GM21390 (cell line): ENCODE measurements around the gene ZNF133.
"Not testable (repeated sequence)": the region's sequence is repeated elsewhere in the genome, so short reads cannot be mapped to it uniquely, and the experiment has no call there.

ENCODE experiments used
- ATAC-seq: cut with Tn5 transposase; IDR thresholded peaks from one replicate; pipeline ENCODE4 v1.9.1; 2021; ENCODE audit not compliant: unreplicated experiment

ZNF133 gene

GRCh38 chr20:18284805-18285533, 3.4 kb upstream of the ZNF133 start:
- ATAC-seq = no peak

GRCh38 chr20:18287546-18287914, 797 bp upstream of the ZNF133 start:
- no peak for ATAC-seq

- ATAC-seq = no peak
Measured at GRCh38 chr20:18288749-18289267, 481 bp downstream of the ZNF133 start.

- ATAC-seq = no peak
Measured at GRCh38 chr20:18289306-18289705, 979 bp downstream of the ZNF133 start.

- no peak for ATAC-seq
Measured at GRCh38 chr20:18299364-18299763, 11.0 kb downstream of the ZNF133 start.

GRCh38 chr20:18304618-18305017, 16.3 kb downstream of the ZNF133 start:
- no peak for ATAC-seq

- ATAC-seq = no peak
Measured at GRCh38 chr20:18307301-18307700, 19.0 kb downstream of the ZNF133 start.

GRCh38 chr20:18310051-18310450, 21.7 kb downstream of the ZNF133 start:
- no peak for ATAC-seq

GRCh38 chr20:18310592-18310991, 22.3 kb downstream of the ZNF133 start:
- ATAC-seq = no peak

- ATAC-seq = no peak
Measured at GRCh38 chr20:18312723-18313122, 24.4 kb downstream of the ZNF133 start.

GRCh38 chr20:18313411-18313810, 25.1 kb downstream of the ZNF133 start:
- ATAC-seq = no peak

GRCh38 chr20:18314786-18315406, 26.6 kb downstream of the ZNF133 start:
- no peak for ATAC-seq

- no peak for ATAC-seq
Measured at GRCh38 chr20:18316166-18316565, 27.8 kb downstream of the ZNF133 start.

- ATAC-seq = no peak
Measured at GRCh38 chr20:18321316-18321715, 33.0 kb downstream of the ZNF133 start.

GRCh38 chr20:18321976-18322950, 33.9 kb downstream of the ZNF133 start:
- ATAC-seq = no peak

- ATAC-seq = no peak
Measured at GRCh38 chr20:18323705-18324104, 35.4 kb downstream of the ZNF133 start.

GRCh38 chr20:18324596-18325089, 36.3 kb downstream of the ZNF133 start:
- ATAC-seq = no peak

- no peak for ATAC-seq
Measured at GRCh38 chr20:18326990-18327389, 38.7 kb downstream of the ZNF133 start.

GRCh38 chr20:18331694-18332093, 43.4 kb downstream of the ZNF133 start:
- ATAC-seq = no peak

GRCh38 chr20:18349749-18350148, 61.4 kb downstream of the ZNF133 start:
- ATAC-seq = not testable (repeated sequence)

- no peak for ATAC-seq
Measured at GRCh38 chr20:18359854-18360253, 71.5 kb downstream of the ZNF133 start.
